ENCODE measurements around the gene B3GNT4.
"Not testable (repeated sequence)": the region's sequence is repeated elsewhere in the genome, so short reads cannot be mapped to it uniquely, and the experiment has no call there.

The B3GNT4 gene

GRCh38 chr12:122201381-122201780 lies 2.1 kb upstream of the B3GNT4 start:
- no peak for DNase-seq (ENCODE audit: low read depth)
- H3K4me3 ChIP-seq (ENCODE audit: low read depth, low read length), result no peak overlapping the region
- TF ChIP-seq POLR2A (IDR thresholded peaks at IDR 0.05; ENCODE audit: extremely low read depth, insufficient read length) (no peak), MYC (IDR thresholded peaks at IDR 0.05; ENCODE audit: low read depth, low read length) (no peak), MAX (IDR thresholded peaks at IDR 0.05; ENCODE audit: low read depth, low read length) (no peak), CTCF (IDR thresholded peaks at IDR 0.05; ENCODE audit: low read depth, low read length) (no peak)

- TF ChIP-seq CTCF (IDR thresholded peaks at IDR 0.05; ENCODE audit: low read depth, low read length) (no peak), MAX (IDR thresholded peaks at IDR 0.05; ENCODE audit: low read depth, low read length) (no peak), POLR2A (IDR thresholded peaks at IDR 0.05; ENCODE audit: extremely low read depth, insufficient read length) (no peak), MYC (IDR thresholded peaks at IDR 0.05; ENCODE audit: low read depth, low read length) (no peak)
- DNase-seq (ENCODE audit: low read depth), result no peak
- no peak overlapping the region for H3K4me3 ChIP-seq (ENCODE audit: low read depth, low read length)
Measured at GRCh38 chr12:122202017-122202416, 1.5 kb upstream of the B3GNT4 start.

- not testable (repeated sequence) for H3K4me3 ChIP-seq (ENCODE audit: low read depth, low read length); DNase-seq (ENCODE audit: low read depth)
Measured at GRCh38 chr12:122202811-122203210, 698 bp upstream of the B3GNT4 start.

GRCh38 chr12:122204167-122205052 lies 901 bp downstream of the B3GNT4 start:
- TF ChIP-seq MAX (IDR thresholded peaks at IDR 0.05; ENCODE audit: low read depth, low read length), result no peak
- no peak for TF ChIP-seq CTCF (IDR thresholded peaks at IDR 0.05; ENCODE audit: low read depth, low read length)
- TF ChIP-seq POLR2A (IDR thresholded peaks at IDR 0.05; ENCODE audit: extremely low read depth, insufficient read length), result no peak
- TF ChIP-seq MYC (IDR thresholded peaks at IDR 0.05; ENCODE audit: low read depth, low read length), result no peak
- no peak for DNase-seq (ENCODE audit: low read depth)
- no peak overlapping the region for H3K4me3 ChIP-seq (ENCODE audit: low read depth, low read length)

GRCh38 chr12:122205053-122205925 lies 1.8 kb downstream of the B3GNT4 start:
- no peak for DNase-seq (ENCODE audit: low read depth)
- TF ChIP-seq MAX (IDR thresholded peaks at IDR 0.05; ENCODE audit: low read depth, low read length) (no peak), MYC (IDR thresholded peaks at IDR 0.05; ENCODE audit: low read depth, low read length) (no peak), POLR2A (IDR thresholded peaks at IDR 0.05; ENCODE audit: extremely low read depth, insufficient read length) (no peak), CTCF (IDR thresholded peaks at IDR 0.05; ENCODE audit: low read depth, low read length) (no peak)
- H3K4me3 ChIP-seq (ENCODE audit: low read depth, low read length), result no peak overlapping the region
